GM12872 (cell line): ENCODE results near the gene MMP19.

ENCODE experiments used
- CTCF ChIP-seq: IDR thresholded peaks from 3 replicates; pipeline ENCODE4 v1.5.1; 2011; ENCODE audit warnings: low read depth, mild to moderate bottlenecking, low read length, moderate library complexity; ENCODE audit not compliant: insufficient read depth

Gene MMP19

DNA sequence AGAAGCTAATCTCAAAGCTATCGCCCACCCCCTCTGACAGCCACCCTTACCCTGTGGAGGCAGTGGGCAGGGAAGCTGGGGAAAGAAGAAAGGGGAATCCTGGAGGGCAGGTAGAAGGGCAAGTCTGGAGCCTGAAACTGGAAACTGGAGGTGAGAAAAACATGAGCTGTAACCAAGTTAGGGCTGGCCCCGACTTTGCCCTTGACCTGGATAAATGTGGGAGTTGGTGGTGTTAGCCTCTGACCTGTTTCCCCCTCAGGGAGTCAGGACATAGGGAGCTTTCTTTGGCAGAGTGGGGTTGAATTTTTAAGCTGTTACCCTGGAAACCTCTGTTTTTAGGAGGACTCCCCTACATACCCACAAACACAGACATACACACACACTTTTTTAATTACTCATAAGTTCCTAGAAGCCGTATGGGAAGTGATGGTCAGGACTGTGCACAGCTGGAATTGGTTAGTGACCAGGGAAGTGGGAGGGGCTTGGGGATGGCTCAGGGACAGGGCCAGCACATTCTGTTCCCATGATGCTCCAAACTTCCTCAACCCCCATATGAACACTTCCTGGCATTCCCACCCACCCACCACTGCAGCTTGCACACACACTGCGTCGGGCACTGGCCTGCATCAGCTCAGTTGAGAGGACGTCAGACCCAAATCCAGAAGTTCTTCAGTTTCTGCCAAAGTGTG is 5.0 kb upstream of the MMP19 start:
- TF ChIP-seq CTCF = no peak

DNA sequence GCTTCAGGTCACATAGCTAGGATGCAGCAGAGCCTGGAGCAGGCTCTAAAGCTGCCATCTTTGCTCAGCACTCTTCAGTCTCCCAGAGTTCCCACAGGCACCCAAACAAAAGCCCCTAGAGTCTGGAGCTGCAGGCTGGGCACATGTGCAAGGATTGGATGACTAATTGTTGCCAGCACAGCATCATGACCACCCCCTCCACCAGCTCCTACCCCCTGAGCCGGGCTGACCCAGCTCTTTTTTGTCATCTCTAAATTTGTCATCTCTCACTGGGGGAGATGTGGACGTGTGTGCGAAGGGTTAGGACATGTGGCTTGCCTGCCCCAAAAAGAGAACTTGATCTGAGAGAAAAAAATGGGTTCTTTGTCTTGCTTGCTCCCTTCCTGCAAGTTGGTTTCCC is 4.3 kb upstream of the MMP19 start:
- TF ChIP-seq CTCF = no peak

DNA sequence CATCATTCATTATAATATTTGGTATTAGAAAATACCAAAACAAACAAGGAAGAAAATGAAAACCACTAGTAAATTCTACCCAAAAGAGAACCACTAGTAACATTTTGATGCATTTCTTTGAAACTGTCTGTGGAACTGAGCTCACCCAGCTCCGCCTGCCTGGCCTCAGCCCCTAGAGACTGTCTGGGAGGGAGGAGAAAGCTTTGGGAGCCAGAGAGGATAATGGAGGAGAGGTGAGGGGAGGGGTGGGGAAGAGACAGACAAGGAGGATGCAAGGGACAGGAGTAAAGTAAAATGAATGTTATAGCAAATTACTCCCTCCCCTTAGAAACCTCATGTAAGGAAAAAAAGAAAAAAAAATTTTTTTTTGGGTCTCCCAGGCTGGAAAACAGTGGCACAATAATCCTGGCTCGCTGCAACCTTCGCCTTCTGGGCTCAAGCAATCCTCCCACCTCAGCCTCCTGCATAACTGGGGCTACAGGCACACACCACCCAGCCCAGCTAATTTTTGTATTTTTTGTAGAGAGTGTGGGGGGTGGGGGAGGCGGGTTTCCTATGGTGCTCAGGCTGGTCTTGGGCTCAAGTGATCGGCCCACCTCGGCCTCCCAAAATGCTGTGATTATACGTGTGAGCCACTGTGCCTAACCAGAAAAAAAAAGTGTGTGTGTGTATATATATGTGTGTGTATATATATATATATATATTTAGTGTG is 3.2 kb upstream of the MMP19 start:
- no peak for TF ChIP-seq CTCF

- no peak for TF ChIP-seq CTCF
Observed at GRCh38 chr12:55845361-55845760, 2.6 kb upstream of the MMP19 start.

DNA sequence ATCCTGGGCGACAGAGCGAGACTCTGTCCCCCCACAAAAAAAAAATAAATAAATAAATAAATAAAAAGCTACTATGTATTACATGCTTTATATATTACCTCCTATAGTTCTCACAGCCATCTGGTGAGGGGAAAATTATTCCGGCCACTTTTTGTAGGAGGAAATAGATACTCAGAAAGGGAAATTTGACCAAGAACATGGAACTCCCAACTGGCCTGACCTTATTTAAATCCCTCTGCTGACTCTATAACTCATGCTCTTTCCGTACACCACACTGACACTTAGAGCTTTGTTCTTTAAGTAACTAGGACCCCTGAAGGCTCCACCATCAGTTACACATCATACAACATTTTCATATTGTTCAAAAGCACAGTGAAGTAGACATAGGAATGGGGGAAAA is 2.2 kb upstream of the MMP19 start:
- TF ChIP-seq CTCF = no peak

DNA sequence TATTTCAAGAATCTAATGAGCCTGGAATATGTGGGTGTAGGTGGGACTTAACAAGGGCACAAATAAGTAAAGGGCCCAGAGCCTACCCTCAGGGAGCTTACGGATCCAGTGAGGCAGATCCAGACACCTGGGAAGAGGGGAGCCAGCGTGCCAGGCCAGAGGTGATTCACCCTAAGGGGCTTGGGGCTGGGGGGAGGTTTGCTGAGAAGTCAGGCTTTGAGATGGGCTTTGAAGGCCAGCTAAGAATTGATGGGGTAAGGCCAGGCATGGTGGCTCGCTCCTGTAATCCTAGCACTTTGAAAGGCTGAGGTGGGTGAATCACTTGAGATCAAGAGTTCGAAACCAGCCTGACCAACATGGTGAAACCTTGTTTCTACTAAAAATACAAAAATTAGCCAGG is 695 bp upstream of the MMP19 start:
- no peak for TF ChIP-seq CTCF

GRCh38 chr12:55840581-55841351 is 2.0 kb downstream of the MMP19 start:
- no peak for TF ChIP-seq CTCF
